Astrocyte of the spinal cord (primary cell): ENCODE results near the gene AMIGO3.

Source experiments
- DNase-seq: peaks from one replicate; pipeline ENCODE4 v3.0.0; 2011; ENCODE audit warnings: low read depth, low spot score
- H3K4me3 ChIP-seq: 2 replicates; pipeline ENCODE4 v1.5.1; 2011; ENCODE audit warnings: low read depth, mild to moderate bottlenecking, low read length, moderate library complexity
- CTCF ChIP-seq: IDR thresholded peaks from 2 replicates; pipeline ENCODE4 v1.5.1; 2012; ENCODE audit warnings: low read depth, mild to moderate bottlenecking, low read length, inconsistent platforms
- in situ Hi-C: cut with HindIII; loops from 2 replicates; pipeline ENCODE4 v1.10.0; 2017; ENCODE audit warnings: low sequenced_read_pairs

The AMIGO3 gene

DNA sequence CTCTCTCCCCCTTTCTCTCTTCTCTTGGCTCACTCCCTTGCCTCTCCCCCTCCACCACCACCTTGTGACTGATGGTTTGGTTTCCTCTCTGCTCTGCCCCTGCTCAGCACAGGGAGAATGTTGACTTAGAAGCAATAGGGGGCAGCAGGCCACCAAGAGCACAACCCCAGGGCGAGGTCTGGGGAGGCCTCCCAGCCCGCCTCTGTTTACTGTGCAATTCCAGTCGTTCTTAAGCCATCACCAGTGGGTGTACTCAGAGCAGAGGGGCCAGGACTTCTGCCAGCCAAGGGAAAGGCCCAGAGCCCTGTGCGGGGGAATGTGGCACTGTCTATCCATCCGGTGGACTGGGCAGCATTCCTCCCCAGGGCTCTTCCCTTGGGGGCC, 51.1 kb downstream of the AMIGO3 start:
- TF ChIP-seq CTCF = no peak
- DNase-seq = no peak
- in situ Hi-C loops = no loop called here

DNA sequence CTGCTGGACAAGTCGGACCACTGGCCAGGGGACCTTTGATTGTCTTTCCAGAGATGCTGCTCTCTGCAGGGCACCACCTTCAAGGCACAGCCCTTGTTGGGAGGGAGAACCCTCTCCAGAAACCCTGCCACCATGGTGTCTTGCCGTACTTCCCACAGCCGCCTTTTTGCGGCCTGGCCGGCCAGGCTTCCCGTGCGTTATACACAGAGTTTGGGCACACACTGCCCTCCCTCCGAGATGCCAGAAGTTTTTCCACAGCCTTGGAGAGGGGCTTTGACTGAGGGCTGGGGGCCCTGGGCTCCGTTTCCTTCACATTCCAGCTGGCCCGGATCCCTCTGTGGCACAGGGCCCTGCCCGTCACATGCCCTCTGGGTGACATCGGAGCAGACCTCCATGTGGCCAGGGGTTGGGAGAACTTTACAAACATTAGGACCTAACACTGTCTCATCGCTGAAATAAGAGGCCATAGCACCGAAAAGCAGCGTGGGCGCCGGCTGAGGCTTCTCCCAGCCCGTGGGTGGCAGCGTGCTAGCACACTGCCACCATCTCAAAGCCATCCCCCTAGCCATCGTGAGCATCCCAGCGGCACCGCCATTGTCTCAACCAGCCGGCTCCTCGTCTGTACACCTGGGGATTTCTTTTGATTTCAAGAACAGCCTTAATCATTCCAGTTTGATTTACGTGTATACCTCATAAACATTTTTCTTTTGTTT, 51.6 kb downstream of the AMIGO3 start:
- no peak overlapping the region for H3K4me3 ChIP-seq
- no peak for DNase-seq
- TF ChIP-seq CTCF = no peak
- in situ Hi-C loops = no loop called here

More for the DNA sequence above, 51.1 kb downstream of the AMIGO3 start:
- no peak overlapping the region for H3K4me3 ChIP-seq
